HG03025 (cell line): ENCODE results near the gene ZNF738.
"Not testable (repeated sequence)": the region's sequence is repeated elsewhere in the genome, so short reads cannot be mapped to it uniquely, and the experiment has no call there.

ENCODE experiments used
- ATAC-seq: cut with Tn5 transposase; IDR thresholded peaks from one replicate; pipeline ENCODE4 v1.9.1; 2021; ENCODE audit warnings: mild to moderate bottlenecking, moderate library complexity; ENCODE audit not compliant: unreplicated experiment, low FRiP score

The ZNF738 gene

GRCh38 chr19:21358768-21359451, at the start of gene ZNF738:
ZNF738 (plus strand) TSS chr19:21359000; CDS start chr19:21359141, 141 bp downstream.
- ATAC-seq, result peak; percentile 97

- not testable (repeated sequence) for ATAC-seq
Measured at GRCh38 chr19:21312807-21313206, 46.0 kb upstream of the ZNF738 start.

- ATAC-seq, result no peak
Measured at GRCh38 chr19:21314676-21315075, 44.1 kb upstream of the ZNF738 start.

GRCh38 chr19:21317821-21318220, 41.0 kb upstream of the ZNF738 start:
- no peak for ATAC-seq

GRCh38 chr19:21321134-21321533, 37.7 kb upstream of the ZNF738 start:
- ATAC-seq, result no peak

- no peak for ATAC-seq
Measured at GRCh38 chr19:21321996-21322395, 36.8 kb upstream of the ZNF738 start.

- ATAC-seq, result no peak
Measured at GRCh38 chr19:21322528-21322927, 36.3 kb upstream of the ZNF738 start.

- ATAC-seq, result no peak
Measured at GRCh38 chr19:21323000-21323399, 35.8 kb upstream of the ZNF738 start.

GRCh38 chr19:21326169-21326568, 32.6 kb upstream of the ZNF738 start:
- ATAC-seq, result no peak

- ATAC-seq, result no peak
Measured at GRCh38 chr19:21328406-21328805, 30.4 kb upstream of the ZNF738 start.

GRCh38 chr19:21328885-21329605, 29.8 kb upstream of the ZNF738 start, which contains the start of gene ZNF708:
ZNF708 (minus strand) TSS chr19:21329410; CDS start chr19:21329212, 198 bp downstream.
- peak; percentile 99 for ATAC-seq

- no peak for ATAC-seq
Measured at GRCh38 chr19:21335721-21336120, 23.1 kb upstream of the ZNF738 start.

GRCh38 chr19:21344841-21345240, 14.0 kb upstream of the ZNF738 start:
- ATAC-seq, result not testable (repeated sequence)

- ATAC-seq, result no peak
Measured at GRCh38 chr19:21352830-21353229, 6.0 kb upstream of the ZNF738 start.

- no peak for ATAC-seq
Measured at GRCh38 chr19:21362291-21362690, 3.5 kb downstream of the ZNF738 start.

GRCh38 chr19:21383980-21384582, 25.3 kb downstream of the ZNF738 start:
- ATAC-seq, result no peak

GRCh38 chr19:21396121-21396520, 37.3 kb downstream of the ZNF738 start:
- no peak for ATAC-seq

GRCh38 chr19:21396893-21397572, 38.2 kb downstream of the ZNF738 start, which contains the start of gene ZNF493:
ZNF493 (plus strand) TSS chr19:21397133; CDS start chr19:21397238, 105 bp downstream.
- ATAC-seq, result peak; percentile 99

- ATAC-seq, result no peak
Measured at GRCh38 chr19:21398851-21399250, 40.1 kb downstream of the ZNF738 start.

GRCh38 chr19:21402303-21402985, 43.6 kb downstream of the ZNF738 start:
- no peak for ATAC-seq
